ENCODE results near the gene ASGR1.

ASGR1 gene

GRCh38 chr17:7138800-7139381, 40.3 kb downstream of the ASGR1 start:
- Histone ChIP-seq H3K36me3 (no peaks in the 10 kb centered on the region), H3K9me3 (ENCODE audit: severe bottlenecking) (no peaks in the 10 kb centered on the region), H3K27me3 (ENCODE audit: insufficient read depth, low read depth, severe bottlenecking) (no peaks in the 10 kb centered on the region), H3K27ac (no peak overlapping the region), H3K4me3 (ENCODE audit: low read depth, low read length) (no peak overlapping the region)
- no peak for DNase-seq
- TF ChIP-seq CTCF (IDR thresholded peaks at IDR 0.05; ENCODE audit: low read depth, low read length) = no peak

- DNase-seq = no peak
- no peaks in the 10 kb centered on the region for H3K27me3 ChIP-seq (ENCODE audit: insufficient read depth, low read depth, severe bottlenecking)
- H3K9me3 ChIP-seq (ENCODE audit: severe bottlenecking) = no peaks in the 10 kb centered on the region
- no peak overlapping the region for H3K27ac ChIP-seq
- no peak for TF ChIP-seq CTCF (IDR thresholded peaks at IDR 0.05; ENCODE audit: low read depth, low read length)
- H3K36me3 ChIP-seq = no peaks in the 10 kb centered on the region
- no peak overlapping the region for H3K4me3 ChIP-seq (ENCODE audit: low read depth, low read length)
Observed at GRCh38 chr17:7137171-7137943, 41.8 kb downstream of the ASGR1 start.

DNA sequence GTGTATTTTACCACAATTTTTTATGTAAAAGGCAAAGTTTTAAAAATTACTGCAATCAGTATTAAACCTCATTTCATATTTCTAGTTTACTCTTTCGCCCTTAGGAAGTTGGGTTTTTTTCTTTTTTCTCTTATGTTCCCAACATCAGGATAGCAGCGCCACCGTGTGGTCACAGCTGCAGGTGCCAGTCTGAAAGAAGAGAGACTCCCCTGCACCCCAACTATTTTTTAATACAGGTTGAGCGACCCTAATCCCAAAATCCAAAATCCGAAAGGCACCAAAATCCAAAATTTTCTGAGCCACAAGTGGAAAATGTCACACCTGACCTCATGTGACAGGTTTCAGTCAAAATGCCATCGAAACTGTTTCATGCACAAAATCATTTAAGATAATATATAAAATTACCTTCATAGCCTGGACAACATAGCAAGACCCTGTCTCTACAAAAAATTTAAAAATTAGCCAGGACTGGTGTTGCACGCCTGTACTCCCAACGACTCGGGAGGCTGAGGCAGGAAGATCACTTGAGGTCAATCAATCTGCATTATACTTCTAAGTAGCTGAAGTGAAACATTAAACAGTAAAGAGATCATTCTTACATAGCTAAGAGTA, 42.8 kb downstream of the ASGR1 start:
- Histone ChIP-seq H3K4me3 (ENCODE audit: low read depth, low read length) (no peak overlapping the region), H3K36me3 (no peaks in the 10 kb centered on the region), H3K27ac (no peak overlapping the region), H3K9me3 (ENCODE audit: severe bottlenecking) (no peaks in the 10 kb centered on the region), H3K27me3 (ENCODE audit: insufficient read depth, low read depth, severe bottlenecking) (no peaks in the 10 kb centered on the region)
- peak; percentile 64 for TF ChIP-seq CTCF (IDR thresholded peaks at IDR 0.05; ENCODE audit: low read depth, low read length)
- peak; percentile 64 for DNase-seq

GRCh38 chr17:7133916-7134315, 45.3 kb downstream of the ASGR1 start:
- H3K4me3 ChIP-seq (ENCODE audit: low read depth, low read length) = no peak overlapping the region
- no peak overlapping the region for H3K27ac ChIP-seq
- no peak for DNase-seq
- no peaks in the 10 kb centered on the region for H3K36me3 ChIP-seq
- no peak for TF ChIP-seq CTCF (IDR thresholded peaks at IDR 0.05; ENCODE audit: low read depth, low read length)
- no peaks in the 10 kb centered on the region for H3K9me3 ChIP-seq (ENCODE audit: severe bottlenecking)
- no peaks in the 10 kb centered on the region for H3K27me3 ChIP-seq (ENCODE audit: insufficient read depth, low read depth, severe bottlenecking)

GRCh38 chr17:7133424-7133823, 45.7 kb downstream of the ASGR1 start:
- no peaks in the 10 kb centered on the region for H3K36me3 ChIP-seq
- no peaks in the 10 kb centered on the region for H3K27me3 ChIP-seq (ENCODE audit: insufficient read depth, low read depth, severe bottlenecking)
- H3K4me3 ChIP-seq (ENCODE audit: low read depth, low read length) = no peak overlapping the region
- no peaks in the 10 kb centered on the region for H3K9me3 ChIP-seq (ENCODE audit: severe bottlenecking)
- peak; percentile 18 for DNase-seq
- TF ChIP-seq CTCF (IDR thresholded peaks at IDR 0.05; ENCODE audit: low read depth, low read length) = peak; percentile 46
- no peak overlapping the region for H3K27ac ChIP-seq

All from WERI-Rb-1 (cell line).